ENCODE results near the gene ISCA2. TPM values are rescaled to one million over a fixed set of nuclear protein-coding genes. Genes with fewer than 3 reads are reported as not detected.

Gene ISCA2
- polyA plus RNA-seq, 1 donor (not counting 4 experiments of a cell fraction or from before 2014, with no cell fraction given): 33.0 TPM

- H3K4me2 ChIP-seq (ENCODE audit: control insufficient read depth, extremely low read depth, insufficient read depth, low read depth, low read length): no peak overlapping the region
- no peak for FAIRE-seq
Measured at GRCh38 chr14:74456684-74457564, 36.6 kb upstream of the ISCA2 start.

DNA sequence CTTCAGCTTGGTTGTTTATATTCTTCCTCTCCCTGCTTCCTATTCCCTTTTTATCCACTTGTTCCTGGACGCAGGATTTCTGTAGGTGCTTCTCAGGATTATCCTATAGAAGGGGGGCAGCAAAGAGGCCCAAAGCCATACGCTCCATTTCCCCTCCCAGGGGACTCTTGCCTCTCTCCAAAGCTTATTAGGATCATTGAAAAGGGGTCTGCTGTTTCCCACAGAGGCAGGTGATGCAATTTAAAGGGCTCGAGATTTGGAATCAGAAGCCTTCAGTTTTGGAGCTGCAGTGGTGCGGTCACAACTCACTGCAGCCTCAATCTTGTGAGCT lies 36.0 kb upstream of the ISCA2 start:
- H3K79me2 ChIP-seq (ENCODE audit: control insufficient read depth, insufficient read depth, low read length): no peaks in the 10 kb centered on the region
- H3K4me3 ChIP-seq (ENCODE audit: control insufficient read depth in 2 of 3, extremely low read depth in 1 of 3, insufficient read depth in 2 of 3, low read depth in 1 of 3, low read length in 3 of 3): no peak overlapping the region
- no peaks in the 10 kb centered on the region for H3K36me3 ChIP-seq (ENCODE audit: control insufficient read depth in 2 of 2, extremely low read depth in 1 of 2, insufficient read depth in 2 of 2, low read length in 2 of 2)
- dilution Hi-C loops (cut with MboI; ENCODE audit: extremely low pct_ligation_motif_present, low sequenced_read_pairs): no loop called here
- no peak overlapping the region for H3K9ac ChIP-seq (ENCODE audit: control insufficient read depth, extremely low read depth, insufficient read depth, low read length)
- no peaks in the 10 kb centered on the region for H3K9me1 ChIP-seq (ENCODE audit: control insufficient read depth, extremely low read depth, insufficient read depth, low read length)
- no peaks in the 10 kb centered on the region for H3K9me3 ChIP-seq (ENCODE audit: control insufficient read depth, low read depth, low read length)
- TF ChIP-seq, protein P1, sequence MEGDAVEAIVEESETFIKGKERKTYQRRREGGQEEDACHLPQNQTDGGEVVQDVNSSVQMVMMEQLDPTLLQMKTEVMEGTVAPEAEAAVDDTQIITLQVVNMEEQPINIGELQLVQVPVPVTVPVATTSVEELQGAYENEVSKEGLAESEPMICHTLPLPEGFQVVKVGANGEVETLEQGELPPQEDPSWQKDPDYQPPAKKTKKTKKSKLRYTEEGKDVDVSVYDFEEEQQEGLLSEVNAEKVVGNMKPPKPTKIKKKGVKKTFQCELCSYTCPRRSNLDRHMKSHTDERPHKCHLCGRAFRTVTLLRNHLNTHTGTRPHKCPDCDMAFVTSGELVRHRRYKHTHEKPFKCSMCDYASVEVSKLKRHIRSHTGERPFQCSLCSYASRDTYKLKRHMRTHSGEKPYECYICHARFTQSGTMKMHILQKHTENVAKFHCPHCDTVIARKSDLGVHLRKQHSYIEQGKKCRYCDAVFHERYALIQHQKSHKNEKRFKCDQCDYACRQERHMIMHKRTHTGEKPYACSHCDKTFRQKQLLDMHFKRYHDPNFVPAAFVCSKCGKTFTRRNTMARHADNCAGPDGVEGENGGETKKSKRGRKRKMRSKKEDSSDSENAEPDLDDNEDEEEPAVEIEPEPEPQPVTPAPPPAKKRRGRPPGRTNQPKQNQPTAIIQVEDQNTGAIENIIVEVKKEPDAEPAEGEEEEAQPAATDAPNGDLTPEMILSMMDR (optimal IDR thresholded peaks at IDR 0.05 in 1 of 3, IDR thresholded peaks at IDR 0.05 in 1 of 3, conservative IDR thresholded peaks at IDR 0.05 in 1 of 3; ENCODE audit: extremely low read depth in 1 of 3, insufficient read depth in 2 of 3, low read length in 3 of 3): no peak
- TF ChIP-seq EZH2 (IDR thresholded peaks at IDR 0.05; ENCODE audit: low read length): no peak
- no peaks in the 10 kb centered on the region for H4K20me1 ChIP-seq (ENCODE audit: control insufficient read depth, extremely low read depth, insufficient read depth, low read length)
- DNase-seq (ENCODE audit: low read depth, low spot score) (no peak), FAIRE-seq (no peak)
- H3K27me3 ChIP-seq (ENCODE audit: control insufficient read depth, extremely low read depth, insufficient read depth, low read length): peaks cover 6% of the 10 kb centered on the region
- no peak overlapping the region for H3K4me2 ChIP-seq (ENCODE audit: control insufficient read depth, extremely low read depth, insufficient read depth, low read depth, low read length)
- no peak overlapping the region for H3K27ac ChIP-seq (ENCODE audit: control insufficient read depth, insufficient read depth, low read length)
- H2AFZ ChIP-seq (ENCODE audit: control insufficient read depth, low read length): no peak overlapping the region
- no peaks in the 10 kb centered on the region for H3K4me1 ChIP-seq (ENCODE audit: control insufficient read depth, extremely low read depth, insufficient read depth, low read length)

More at GRCh38 chr14:74456684-74457564, 36.6 kb upstream of the ISCA2 start:
- no peaks in the 10 kb centered on the region for H3K9me1 ChIP-seq (ENCODE audit: control insufficient read depth, extremely low read depth, insufficient read depth, low read length)
- H2AFZ ChIP-seq (ENCODE audit: control insufficient read depth, low read length): no peak overlapping the region
- no peak for TF ChIP-seq EZH2 (IDR thresholded peaks at IDR 0.05; ENCODE audit: low read length)
- TF ChIP-seq, protein P1 (optimal IDR thresholded peaks at IDR 0.05 in 1 of 3, IDR thresholded peaks at IDR 0.05 in 1 of 3, conservative IDR thresholded peaks at IDR 0.05 in 1 of 3; ENCODE audit: extremely low read depth in 1 of 3, insufficient read depth in 2 of 3, low read length in 3 of 3): no peak
- peaks cover 6% of the 10 kb centered on the region for H3K27me3 ChIP-seq (ENCODE audit: control insufficient read depth, extremely low read depth, insufficient read depth, low read length)
- no peaks in the 10 kb centered on the region for H3K4me1 ChIP-seq (ENCODE audit: control insufficient read depth, extremely low read depth, insufficient read depth, low read length)
- H3K9ac ChIP-seq (ENCODE audit: control insufficient read depth, extremely low read depth, insufficient read depth, low read length): no peak overlapping the region
- no peaks in the 10 kb centered on the region for H4K20me1 ChIP-seq (ENCODE audit: control insufficient read depth, extremely low read depth, insufficient read depth, low read length)
- no peaks in the 10 kb centered on the region for H3K79me2 ChIP-seq (ENCODE audit: control insufficient read depth, insufficient read depth, low read length)
- DNase-seq (ENCODE audit: low read depth, low spot score): no peak
- no peaks in the 10 kb centered on the region for H3K36me3 ChIP-seq (ENCODE audit: control insufficient read depth in 2 of 2, extremely low read depth in 1 of 2, insufficient read depth in 2 of 2, low read length in 2 of 2)
- no peak overlapping the region for H3K4me3 ChIP-seq (ENCODE audit: control insufficient read depth in 2 of 3, extremely low read depth in 1 of 3, insufficient read depth in 2 of 3, low read depth in 1 of 3, low read length in 3 of 3)
- dilution Hi-C loops (cut with MboI; ENCODE audit: extremely low pct_ligation_motif_present, low sequenced_read_pairs): no loop called here
- no peaks in the 10 kb centered on the region for H3K9me3 ChIP-seq (ENCODE audit: control insufficient read depth, low read depth, low read length)
- H3K27ac ChIP-seq (ENCODE audit: control insufficient read depth, insufficient read depth, low read length): no peak overlapping the region

Measured in keratinocyte (primary cell).